Endothelial cell (in vitro differentiated cells): ENCODE measurements around the gene VANGL2. TPM values are rescaled to one million over a fixed set of nuclear protein-coding genes. Genes with fewer than 3 reads are reported as not detected.

Experiments
- DNase-seq: peaks from one replicate; pipeline ENCODE4 v3.0.0; 2021; ENCODE audit warnings: low spot score
- H3K27ac Mint-ChIP-seq: one replicate; pipeline ENCODE4 v1.8.0; 2021; ENCODE audit warnings: mixed read lengths, inconsistent platforms; ENCODE audit not compliant: unreplicated experiment
- H3K27me3 Mint-ChIP-seq: one replicate; pipeline ENCODE4 v1.8.0; 2021; ENCODE audit warnings: mild to moderate bottlenecking, moderate library complexity, mixed read lengths, inconsistent platforms; ENCODE audit not compliant: unreplicated experiment
- H3K36me3 Mint-ChIP-seq: one replicate; pipeline ENCODE4 v1.8.0; 2021; ENCODE audit warnings: mild to moderate bottlenecking, low read depth, mixed read lengths, inconsistent platforms; ENCODE audit not compliant: unreplicated experiment
- H3K4me1 Mint-ChIP-seq: one replicate; pipeline ENCODE4 v1.8.0; 2021; ENCODE audit warnings: mild to moderate bottlenecking, mixed read lengths, inconsistent platforms; ENCODE audit not compliant: unreplicated experiment
- H3K4me3 Mint-ChIP-seq: one replicate; pipeline ENCODE4 v1.8.0; 2021; ENCODE audit warnings: mild to moderate bottlenecking, mixed read lengths, inconsistent platforms; ENCODE audit not compliant: unreplicated experiment
- H3K9me3 Mint-ChIP-seq: one replicate; pipeline ENCODE4 v1.8.0; 2021; ENCODE audit warnings: mixed read lengths, inconsistent platforms; ENCODE audit not compliant: unreplicated experiment
- CTCF ChIP-seq: fragments of 200-600 bp; sonication (generic); IDR thresholded peaks from one replicate; pipeline ENCODE4 v1.5.0; 2021; ENCODE audit warnings: antibody characterized with exemption; ENCODE audit not compliant: unreplicated experiment
- total RNA-seq: library from RNA; stranded (reverse); fragmentation: NEBNext Ultra II Directional; extraction: Animal tissue kit (Norgen Biotek cat#: 25700); gene quantifications from one replicate; pipeline ENCODE4 v1.2.1, GENCODE V29; 2021; ENCODE audit not compliant: unreplicated experiment

VANGL2 gene
- total RNA-seq, 1 donor from 2014 or later: 79.8 TPM

DNA sequence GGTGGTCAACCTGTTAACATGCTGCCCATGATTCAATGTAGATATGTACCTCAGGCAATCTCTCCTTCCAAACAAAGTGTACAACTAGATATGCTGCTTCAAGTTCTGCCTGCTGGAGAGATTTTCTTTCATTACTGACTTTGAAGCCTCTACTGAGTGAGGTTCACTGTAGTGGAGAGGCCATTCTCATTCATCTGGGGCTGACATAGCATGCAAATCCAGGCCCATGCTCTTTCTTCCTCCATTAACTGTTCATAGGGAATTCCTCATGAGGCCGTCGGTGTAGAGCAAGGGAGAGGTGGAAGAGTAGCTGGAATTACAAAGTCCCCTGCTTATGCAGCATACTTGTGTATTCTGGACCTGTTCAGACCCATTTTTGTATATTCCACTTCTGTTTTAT lies 38.6 kb downstream of the VANGL2 start:
- Mint-ChIP-seq H3K36me3 (no peaks in the 10 kb centered on the region), H3K4me1 (peaks cover 5% of the 10 kb centered on the region), H3K4me3 (no peak overlapping the region), H3K9me3 (no peaks in the 10 kb centered on the region), H3K27ac (no peak overlapping the region), H3K27me3 (no peaks in the 10 kb centered on the region)
- no peak for TF ChIP-seq CTCF
- DNase-seq: no peak

DNA sequence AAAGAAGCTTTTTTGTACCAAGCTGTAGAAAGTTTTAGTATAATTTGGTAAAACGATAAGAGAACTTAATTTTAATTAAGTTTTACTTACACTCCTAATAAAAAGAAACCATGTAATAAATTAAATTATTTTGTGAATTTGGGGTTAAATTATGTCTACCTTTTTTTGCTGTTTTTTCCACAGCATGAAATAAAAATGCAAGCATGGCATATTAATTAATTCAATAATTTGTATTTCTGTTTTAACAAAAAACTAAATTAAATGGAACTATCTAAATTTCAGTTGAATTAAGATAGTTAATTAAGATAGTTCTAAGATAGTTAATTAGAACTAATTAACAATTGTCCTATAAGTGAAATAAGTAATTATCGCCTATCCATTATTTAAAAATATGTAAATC lies 39.4 kb downstream of the VANGL2 start:
- Mint-ChIP-seq H3K4me3 (no peak overlapping the region), H3K27me3 (no peaks in the 10 kb centered on the region), H3K27ac (no peak overlapping the region)

DNA sequence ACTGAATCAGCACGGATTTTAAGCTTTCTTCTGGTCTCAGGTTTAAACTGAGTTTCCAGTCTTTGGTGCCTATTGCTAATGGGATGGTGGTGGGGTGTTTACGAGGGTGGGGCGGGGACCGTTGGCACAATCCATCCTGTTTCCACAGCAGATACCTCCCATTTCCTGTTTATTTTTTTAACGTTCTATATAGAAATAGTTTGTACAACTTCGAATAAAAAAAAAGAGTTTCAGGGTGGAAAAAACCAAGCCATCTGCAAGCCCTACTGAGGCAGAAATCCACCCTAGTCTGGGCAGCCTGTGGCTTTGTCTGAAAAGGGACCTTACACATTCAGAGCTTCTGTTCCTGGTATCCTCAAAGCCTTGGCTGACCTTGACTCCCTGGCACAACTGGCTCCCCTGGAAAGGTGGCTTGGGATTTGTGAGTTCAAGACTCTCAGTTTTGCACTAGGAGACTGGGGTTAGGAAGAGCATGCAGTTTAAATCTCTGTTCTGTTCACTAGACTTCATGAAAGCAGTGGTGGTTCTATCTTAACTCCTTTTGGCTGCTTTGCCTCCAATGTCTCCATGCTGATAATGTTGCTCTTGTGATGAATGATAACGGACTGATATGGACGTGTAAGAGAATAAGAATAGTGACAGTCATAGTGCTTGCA lies 46.7 kb downstream of the VANGL2 start:
- H3K36me3 Mint-ChIP-seq: no peaks in the 10 kb centered on the region
- H3K4me3 Mint-ChIP-seq: no peak overlapping the region
- H3K4me1 Mint-ChIP-seq: peaks cover 11% of the 10 kb centered on the region
- TF ChIP-seq CTCF: no peak
- no peaks in the 10 kb centered on the region for H3K9me3 Mint-ChIP-seq
- no peaks in the 10 kb centered on the region for H3K27me3 Mint-ChIP-seq
- no peak for DNase-seq
- no peak overlapping the region for H3K27ac Mint-ChIP-seq

More for the DNA sequence above, 39.4 kb downstream of the VANGL2 start:
- peaks cover 2% of the 10 kb centered on the region for H3K4me1 Mint-ChIP-seq
- TF ChIP-seq CTCF: no peak
- DNase-seq: no peak
- no peaks in the 10 kb centered on the region for H3K36me3 Mint-ChIP-seq
- H3K9me3 Mint-ChIP-seq: no peaks in the 10 kb centered on the region

- Mint-ChIP-seq H3K36me3 (no peaks in the 10 kb centered on the region), H3K4me3 (no peak overlapping the region), H3K27me3 (no peaks in the 10 kb centered on the region), H3K4me1 (peaks cover 11% of the 10 kb centered on the region), H3K27ac (no peak overlapping the region), H3K9me3 (no peaks in the 10 kb centered on the region)
- TF ChIP-seq CTCF: no peak
- no peak for DNase-seq
Measured at GRCh38 chr1:160449494-160449893, 49.1 kb downstream of the VANGL2 start.

DNA sequence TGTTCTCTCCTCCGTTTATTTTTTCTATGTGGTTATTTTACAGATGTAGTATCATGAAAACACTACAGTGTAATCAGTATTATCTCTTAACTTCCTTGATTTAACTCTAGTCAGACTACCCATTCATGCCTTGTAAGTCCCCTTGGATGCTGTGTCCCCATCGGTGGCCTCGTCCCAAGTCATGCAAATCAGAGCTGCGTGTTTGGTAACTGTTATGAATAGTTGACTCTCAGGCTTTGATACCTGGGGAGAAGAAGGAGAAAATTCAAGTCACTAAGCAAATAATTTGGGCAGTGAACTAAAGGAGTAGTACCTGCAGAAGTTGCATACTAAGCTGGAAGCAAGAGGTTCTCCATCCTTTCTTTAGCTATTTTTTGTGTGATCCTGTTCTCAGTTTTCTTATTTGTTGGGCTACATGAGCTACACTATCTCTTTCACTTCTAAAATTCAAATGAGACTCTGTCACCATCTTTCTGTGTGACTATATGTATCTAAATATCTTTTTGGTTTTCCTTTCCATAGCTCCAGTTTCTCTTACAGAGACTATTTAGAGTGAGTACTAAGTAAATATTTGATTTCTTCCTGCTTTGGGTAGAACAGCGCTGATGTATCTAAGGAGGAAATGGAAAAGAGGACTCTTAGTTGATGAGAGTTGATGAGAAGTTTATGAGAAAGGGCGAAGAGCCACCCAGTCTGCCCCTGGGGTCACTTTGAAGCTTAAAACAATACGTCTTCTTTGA lies 50.9 kb downstream of the VANGL2 start:
- DNase-seq: no peak
- H3K4me1 Mint-ChIP-seq: peaks cover 11% of the 10 kb centered on the region
- no peak overlapping the region for H3K27ac Mint-ChIP-seq
- H3K36me3 Mint-ChIP-seq: no peaks in the 10 kb centered on the region
- no peaks in the 10 kb centered on the region for H3K9me3 Mint-ChIP-seq
- TF ChIP-seq CTCF: no peak
- no peak overlapping the region for H3K4me3 Mint-ChIP-seq
- H3K27me3 Mint-ChIP-seq: no peaks in the 10 kb centered on the region
